HG03432 (cell line): ENCODE results near the gene FHL1.

Experiments
- ATAC-seq: cut with Tn5 transposase; IDR thresholded peaks from one replicate; pipeline ENCODE4 v1.9.1; 2021; ENCODE audit warnings: mild to moderate bottlenecking, moderate library complexity; ENCODE audit not compliant: unreplicated experiment

The FHL1 gene

GRCh38 chrX:136250191-136251040 lies 103.1 kb downstream of the FHL1 start:
- peak; percentile 48 for ATAC-seq

GRCh38 chrX:136251041-136251991 lies 104.0 kb downstream of the FHL1 start, which contains the start of gene MAP7D3:
Gene MAP7D3 (minus strand): TSS chrX:136251400. CDS start chrX:136251358, 42 bp downstream.
- peak; percentile 93 for ATAC-seq

- no peak for ATAC-seq
Measured at GRCh38 chrX:136255541-136255940, 108.2 kb downstream of the FHL1 start.

- ATAC-seq = no peak
Measured at GRCh38 chrX:136256026-136256425, 108.7 kb downstream of the FHL1 start.

GRCh38 chrX:136258951-136259350 lies 111.6 kb downstream of the FHL1 start:
- no peak for ATAC-seq

GRCh38 chrX:136259543-136259942 lies 112.2 kb downstream of the FHL1 start:
- ATAC-seq = no peak

- ATAC-seq = no peak
Measured at GRCh38 chrX:136260776-136261175, 113.4 kb downstream of the FHL1 start.
